CD4-positive, alpha-beta T cell (primary cell): ENCODE results near the gene TCIRG1. TPM values are rescaled to one million over a fixed set of nuclear protein-coding genes. Genes with fewer than 3 reads are reported as not detected.

Source experiments
- ATAC-seq: fragments of 200-7000 bp; cut with Tn5 transposase; one replicate; pipeline ENCODE4 v1.10.0; 2022; ENCODE audit warnings: mild to moderate bottlenecking; ENCODE audit not compliant: poor library complexity
- CTCF ChIA-PET: fragments of 350-600 bp; sonication (Branson Sonifier 250); formaldehyde crosslinking; loops from one replicate; lab custom pipeline; 2021; ENCODE audit warnings: antibody characterized with exemption, inconsistent platforms; lab: Charles Lee
- POLR2A ChIA-PET: fragments of 350-600 bp; sonication (Branson Sonifier 250); formaldehyde crosslinking; loops from one replicate; lab custom pipeline; 2021; ENCODE audit warnings: antibody characterized with exemption, inconsistent platforms; lab: Charles Lee
- DNase-seq, 14 experiments: peaks; one replicate each; pipeline ENCODE4 v3.0.0-alpha.2; 2013 to 2020; ENCODE audit warnings: mixed read lengths in 2 of 14
- H3K27ac ChIP-seq, 2 donors: one replicate each; pipeline versions ENCODE4 v1.5.1 to v1.7.0; 2013; ENCODE audit warnings: low read length in 2 of 2, low read depth in 1 of 2, mild to moderate bottlenecking in 1 of 2
- H3K27me3 ChIP-seq, 2 experiments: 1 replicate in 1 of 2; 2 replicates in 1 of 2; pipeline versions ENCODE4 v1.6.1 to v1.7.0; 2013; ENCODE audit warnings: low read length in 2 of 2, control low read depth in 1 of 2, mild to moderate bottlenecking in 1 of 2, moderate library complexity in 1 of 2; ENCODE audit not compliant: insufficient read depth in 2 of 2, control insufficient read depth in 1 of 2
- H3K36me3 ChIP-seq: one replicate; pipeline ENCODE4 v1.6.1; 2013; ENCODE audit warnings: low read length, control low read depth; ENCODE audit not compliant: insufficient read depth
- H3K4me1 ChIP-seq: one replicate; pipeline ENCODE4 v1.6.1; 2013; ENCODE audit warnings: low read length, control low read depth; ENCODE audit not compliant: insufficient read depth
- H3K4me3 ChIP-seq: one replicate; pipeline ENCODE4 v1.5.1; 2013; ENCODE audit warnings: mild to moderate bottlenecking, low read length, moderate library complexity
- H3K9me3 ChIP-seq, 2 experiments: 1 replicate in 1 of 2; 2 replicates in 1 of 2; pipeline versions ENCODE4 v1.6.1 to v1.7.0; 2013; ENCODE audit warnings: low read length in 2 of 2, mild to moderate bottlenecking in 2 of 2, control low read depth in 1 of 2, moderate library complexity in 1 of 2; ENCODE audit not compliant: control insufficient read depth in 1 of 2, insufficient read depth in 1 of 2
- H3K27ac Mint-ChIP-seq: one replicate; pipeline ENCODE4 v1.8.0; 2020; ENCODE audit warnings: mixed read lengths
- H3K27me3 Mint-ChIP-seq: one replicate; pipeline ENCODE4 v1.8.0; 2021; ENCODE audit warnings: mixed read lengths
- H3K36me3 Mint-ChIP-seq: one replicate; pipeline ENCODE4 v1.8.0; 2021; ENCODE audit warnings: low read depth, mixed read lengths
- H3K4me1 Mint-ChIP-seq: one replicate; pipeline ENCODE4 v1.8.0; 2021; ENCODE audit warnings: low read depth, mixed read lengths
- H3K4me3 Mint-ChIP-seq: one replicate; pipeline ENCODE4 v1.8.0; 2020; ENCODE audit warnings: mild to moderate bottlenecking, mixed read lengths
- H3K9me3 Mint-ChIP-seq: one replicate; pipeline ENCODE4 v1.8.0; 2020; ENCODE audit warnings: mixed read lengths
- intact Hi-C, 2 experiments: fragments of 100-400 bp; cut with DNase I in 1 of 2; cut with micrococcal nuclease in 1 of 2; formaldehyde crosslinking; loops; one replicate each; pipeline versions ENCODE4 v1.15.1 to v1.9.0; 2023 to 2025; cut with DNase I, micrococcal nuclease
- total RNA-seq, 174 experiments: library from RNA in 2 of 174; stranded (reverse) in 2 of 174; gene quantifications; one replicate each; pipeline ENCODE4 v1.2.3 and lab custom pipeline; 2021 to 2026
- TF ChIP-seq, protein P1 (sequence below): fragments of 200-600 bp; IDR thresholded peaks from one replicate; pipeline ENCODE4 v1.8.0; 2022; ENCODE audit warnings: antibody characterized with exemption, mild to moderate bottlenecking

Gene TCIRG1
- total RNA-seq, 2 experiments from 2014 or later, result 202 to 207 TPM

GRCh38 chr11:68018730-68019190 lies 20.1 kb upstream of the TCIRG1 start:
- intact Hi-C loops, result no loop called here
- Mint-ChIP-seq H3K27me3 (no peaks in the 10 kb centered on the region), H3K27ac (no peak overlapping the region), H3K9me3 (no peaks in the 10 kb centered on the region), H3K36me3 (no peaks in the 10 kb centered on the region), H3K4me3 (no peak overlapping the region), H3K4me1 (no peaks in the 10 kb centered on the region)
- Histone ChIP-seq H3K36me3 (no peaks in the 10 kb centered on the region), H3K9me3 (peaks cover 0 to 2% of the 10 kb centered on the region in 2 experiments), H3K4me1 (no peaks in the 10 kb centered on the region), H3K27ac (no peak overlapping the region), H3K27me3 (no peaks in the 10 kb centered on the region), H3K4me3 (no peak overlapping the region)
- POLR2A ChIA-PET, result no interaction called here
- ATAC-seq, result no peak
- CTCF ChIA-PET, result no interaction called here
- no peak for DNase-seq
- TF ChIP-seq, protein P1, sequence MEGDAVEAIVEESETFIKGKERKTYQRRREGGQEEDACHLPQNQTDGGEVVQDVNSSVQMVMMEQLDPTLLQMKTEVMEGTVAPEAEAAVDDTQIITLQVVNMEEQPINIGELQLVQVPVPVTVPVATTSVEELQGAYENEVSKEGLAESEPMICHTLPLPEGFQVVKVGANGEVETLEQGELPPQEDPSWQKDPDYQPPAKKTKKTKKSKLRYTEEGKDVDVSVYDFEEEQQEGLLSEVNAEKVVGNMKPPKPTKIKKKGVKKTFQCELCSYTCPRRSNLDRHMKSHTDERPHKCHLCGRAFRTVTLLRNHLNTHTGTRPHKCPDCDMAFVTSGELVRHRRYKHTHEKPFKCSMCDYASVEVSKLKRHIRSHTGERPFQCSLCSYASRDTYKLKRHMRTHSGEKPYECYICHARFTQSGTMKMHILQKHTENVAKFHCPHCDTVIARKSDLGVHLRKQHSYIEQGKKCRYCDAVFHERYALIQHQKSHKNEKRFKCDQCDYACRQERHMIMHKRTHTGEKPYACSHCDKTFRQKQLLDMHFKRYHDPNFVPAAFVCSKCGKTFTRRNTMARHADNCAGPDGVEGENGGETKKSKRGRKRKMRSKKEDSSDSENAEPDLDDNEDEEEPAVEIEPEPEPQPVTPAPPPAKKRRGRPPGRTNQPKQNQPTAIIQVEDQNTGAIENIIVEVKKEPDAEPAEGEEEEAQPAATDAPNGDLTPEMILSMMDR, result no peak

DNA sequence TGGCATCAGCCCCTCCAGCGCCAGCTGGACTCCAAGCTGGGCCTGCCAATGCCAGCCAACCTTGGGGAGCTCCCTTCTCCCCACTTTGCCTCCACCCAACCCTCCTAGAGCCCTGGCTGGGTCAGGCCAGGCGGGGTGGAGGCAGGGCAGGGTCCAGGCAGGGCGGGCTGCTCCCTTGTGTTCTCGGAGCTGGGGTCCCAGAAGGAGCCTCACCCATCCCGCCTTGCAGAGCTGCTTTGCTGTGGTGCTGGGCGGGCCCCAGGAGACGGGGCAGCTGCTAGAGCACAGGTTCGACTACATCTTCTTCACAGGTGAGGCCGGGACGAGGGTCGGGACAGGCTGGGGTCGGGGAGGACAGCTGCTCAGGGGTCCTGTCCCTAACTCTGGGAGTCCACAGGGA lies 19.3 kb upstream of the TCIRG1 start:
- DNase-seq, result no peak

DNA sequence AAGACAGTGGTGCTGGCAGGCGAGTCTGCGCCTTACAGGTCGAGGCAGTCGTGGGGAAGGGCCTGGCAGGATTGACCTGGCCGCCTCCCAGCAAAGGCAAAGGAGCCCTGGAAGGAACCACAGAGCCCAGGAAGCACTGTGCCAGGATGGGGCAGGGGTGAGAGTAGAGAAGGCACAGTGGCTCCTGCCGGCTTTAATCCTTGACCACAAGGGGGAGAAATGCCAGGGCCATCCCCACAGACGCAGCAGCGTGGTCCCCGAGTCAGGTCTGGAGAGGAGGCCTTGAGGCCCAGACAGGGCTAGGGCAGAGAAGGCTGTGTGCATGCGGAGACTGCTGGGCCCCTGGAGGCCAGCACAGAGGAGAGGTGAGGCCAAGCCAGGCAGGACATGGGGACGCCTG lies 18.2 kb upstream of the TCIRG1 start:
- TF ChIP-seq, protein P1, result no peak
- no peak overlapping the region for H3K4me3 ChIP-seq
- ChIA-PET POLR2A (no interaction called here), CTCF (no interaction called here)
- H3K9me3 ChIP-seq, result no peaks in the 10 kb centered on the region
- Mint-ChIP-seq H3K36me3 (no peaks in the 10 kb centered on the region), H3K4me1 (no peaks in the 10 kb centered on the region), H3K27ac (no peak overlapping the region), H3K9me3 (peaks cover 2% of the 10 kb centered on the region), H3K4me3 (no peak overlapping the region), H3K27me3 (no peaks in the 10 kb centered on the region)
- no peaks in the 10 kb centered on the region for H3K27me3 ChIP-seq
- no peak overlapping the region for H3K27ac ChIP-seq
- intact Hi-C loops, result no loop called here
- no peak for DNase-seq
- no peaks in the 10 kb centered on the region for H3K36me3 ChIP-seq
- H3K4me1 ChIP-seq, result no peaks in the 10 kb centered on the region
- ATAC-seq, result no peak

More for the DNA sequence above, 19.3 kb upstream of the TCIRG1 start:
- Histone ChIP-seq H3K27me3 (no peaks in the 10 kb centered on the region), H3K9me3 (no peaks in the 10 kb centered on the region), H3K4me1 (no peaks in the 10 kb centered on the region), H3K27ac (no peak overlapping the region), H3K36me3 (no peaks in the 10 kb centered on the region), H3K4me3 (no peak overlapping the region)
- no peaks in the 10 kb centered on the region for H3K36me3 Mint-ChIP-seq
- H3K4me1 Mint-ChIP-seq, result no peaks in the 10 kb centered on the region
- CTCF ChIA-PET, result no interaction called here
- H3K27ac Mint-ChIP-seq, result no peak overlapping the region
- H3K9me3 Mint-ChIP-seq, result no peaks in the 10 kb centered on the region
- POLR2A ChIA-PET, result no interaction called here
- TF ChIP-seq, protein P1, result no peak
- H3K27me3 Mint-ChIP-seq, result no peaks in the 10 kb centered on the region
- ATAC-seq, result no peak
- H3K4me3 Mint-ChIP-seq, result no peak overlapping the region
- intact Hi-C loops, result no loop called here
